ENCODE measurements around the gene GDE1. TPM values are rescaled to one million over a fixed set of nuclear protein-coding genes. Genes with fewer than 3 reads are reported as not detected.

GDE1 gene
- total RNA-seq, 4 donors from 2014 or later = 41.7 to 65.0 (median 58.6) TPM

DNA sequence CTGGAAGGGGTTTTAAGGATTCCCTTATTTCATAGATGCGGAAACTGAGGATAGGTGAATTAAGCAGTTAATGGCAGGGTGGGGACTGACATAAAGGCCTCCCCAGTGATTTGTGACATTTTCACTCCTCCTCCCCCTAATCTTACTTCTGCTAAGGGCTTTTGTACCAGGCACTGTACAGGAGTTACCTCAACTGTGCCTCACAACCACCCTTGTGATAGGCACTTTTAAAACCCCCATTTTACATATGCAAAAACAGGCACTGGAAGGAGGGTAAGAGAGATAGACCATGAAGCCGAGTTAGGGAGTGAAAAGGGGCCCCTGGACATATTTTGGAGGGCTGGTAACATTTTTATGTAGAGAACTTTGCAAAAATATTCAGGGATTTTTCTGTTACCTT is 862 bp upstream of the GDE1 start:
- DNase-seq (ENCODE audit: low spot score in 2 of 2) = no peak
- H3K4me3 ChIP-seq (ENCODE audit: low read depth, poor library complexity, severe bottlenecking) = no peak overlapping the region
- intact Hi-C loops (cut with DNase I; ENCODE audit: low total_unique reads) = no loop called here
- 88 to 94% methylated on average over 2 of the region's 2 CpGs for WGBS, 2 donors
- TF ChIP-seq POLR2A (IDR thresholded peaks at IDR 0.05) = no peak
- TF ChIP-seq, protein P1, sequence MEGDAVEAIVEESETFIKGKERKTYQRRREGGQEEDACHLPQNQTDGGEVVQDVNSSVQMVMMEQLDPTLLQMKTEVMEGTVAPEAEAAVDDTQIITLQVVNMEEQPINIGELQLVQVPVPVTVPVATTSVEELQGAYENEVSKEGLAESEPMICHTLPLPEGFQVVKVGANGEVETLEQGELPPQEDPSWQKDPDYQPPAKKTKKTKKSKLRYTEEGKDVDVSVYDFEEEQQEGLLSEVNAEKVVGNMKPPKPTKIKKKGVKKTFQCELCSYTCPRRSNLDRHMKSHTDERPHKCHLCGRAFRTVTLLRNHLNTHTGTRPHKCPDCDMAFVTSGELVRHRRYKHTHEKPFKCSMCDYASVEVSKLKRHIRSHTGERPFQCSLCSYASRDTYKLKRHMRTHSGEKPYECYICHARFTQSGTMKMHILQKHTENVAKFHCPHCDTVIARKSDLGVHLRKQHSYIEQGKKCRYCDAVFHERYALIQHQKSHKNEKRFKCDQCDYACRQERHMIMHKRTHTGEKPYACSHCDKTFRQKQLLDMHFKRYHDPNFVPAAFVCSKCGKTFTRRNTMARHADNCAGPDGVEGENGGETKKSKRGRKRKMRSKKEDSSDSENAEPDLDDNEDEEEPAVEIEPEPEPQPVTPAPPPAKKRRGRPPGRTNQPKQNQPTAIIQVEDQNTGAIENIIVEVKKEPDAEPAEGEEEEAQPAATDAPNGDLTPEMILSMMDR (IDR thresholded peaks at IDR 0.05) = no peak

DNA sequence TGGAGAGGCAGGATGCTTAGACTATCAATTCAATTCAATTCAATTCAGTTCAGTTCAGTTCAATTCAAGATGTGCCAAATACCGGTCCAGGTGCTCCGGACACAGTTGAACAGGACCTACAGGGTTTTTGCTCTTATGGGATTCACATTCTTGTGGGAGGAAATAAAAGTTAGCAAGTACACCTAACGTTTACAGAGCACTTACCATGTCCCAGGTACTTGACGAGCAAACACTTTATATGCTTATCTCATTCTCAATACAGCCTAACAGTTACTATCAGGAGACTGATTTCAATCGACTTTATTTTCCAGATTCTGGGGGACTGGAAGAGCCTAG is 467 bp upstream of the GDE1 start:
- 25 to 38% methylated on average over 5 of the region's 5 CpGs for WGBS, 2 donors
- DNase-seq (ENCODE audit: low spot score in 2 of 2) = no peak

DNA sequence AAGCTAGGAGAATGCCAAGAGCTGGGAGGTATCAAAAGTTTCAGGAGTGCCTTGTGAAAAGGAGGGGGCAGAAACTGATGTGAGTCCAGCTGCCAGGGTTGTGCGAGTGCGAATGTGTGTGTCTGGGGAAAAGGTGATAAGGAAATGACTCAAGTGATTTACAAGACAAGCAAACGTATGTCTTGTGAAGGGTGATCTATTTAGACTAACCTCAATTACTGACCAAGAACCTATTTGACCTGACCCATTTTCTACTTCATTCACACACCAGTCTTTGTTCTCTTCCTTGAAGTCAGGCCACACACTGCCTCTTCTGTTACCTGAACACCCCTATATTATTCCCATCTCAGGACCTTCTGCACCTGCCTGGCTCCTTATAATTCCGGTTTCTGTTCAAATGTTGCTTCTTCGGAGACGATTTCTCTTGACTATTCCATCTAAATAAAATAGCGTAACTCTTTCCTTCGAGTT is 1.0 kb downstream of the GDE1 start:
- WGBS, 2 donors = 7 to 8% methylated on average over 8 of the region's 8 CpGs

More for the DNA sequence above, 467 bp upstream of the GDE1 start:
- no peak overlapping the region for H3K4me3 ChIP-seq (ENCODE audit: low read depth, poor library complexity, severe bottlenecking)
- intact Hi-C loops (cut with DNase I; ENCODE audit: low total_unique reads) = no loop called here
- TF ChIP-seq, protein P1 (IDR thresholded peaks at IDR 0.05) = no peak
- no peak for TF ChIP-seq POLR2A (IDR thresholded peaks at IDR 0.05)

DNA sequence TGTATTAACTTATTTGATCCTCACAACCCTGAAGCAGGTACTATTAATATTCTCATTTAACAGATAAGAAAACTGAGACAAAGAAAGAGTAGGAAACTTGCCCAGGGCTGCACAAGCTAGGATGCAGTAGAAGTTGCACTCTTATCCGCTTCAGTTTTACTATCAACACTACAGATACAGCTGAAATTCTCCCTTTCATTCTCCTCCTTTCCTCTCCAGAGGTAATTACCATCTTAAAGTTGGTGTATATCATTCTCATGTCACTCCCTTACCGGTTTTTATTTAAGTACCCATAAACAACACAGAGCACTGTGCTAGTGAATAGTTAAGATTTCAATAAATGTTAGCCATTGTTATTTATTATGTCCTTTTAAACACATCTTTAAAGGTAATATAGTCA is 3.5 kb downstream of the GDE1 start:
- 60 to 62% methylated on average over 2 of the region's 2 CpGs for WGBS, 2 donors
- TF ChIP-seq, protein P1 (IDR thresholded peaks at IDR 0.05) = no peak
- no peak for TF ChIP-seq POLR2A (IDR thresholded peaks at IDR 0.05)
- intact Hi-C loops (cut with DNase I; ENCODE audit: low total_unique reads) = no loop called here

More for the DNA sequence above, 1.0 kb downstream of the GDE1 start:
- intact Hi-C loops (cut with DNase I; ENCODE audit: low total_unique reads) = no loop called here
- DNase-seq (ENCODE audit: low spot score in 2 of 2) = no peak
- H3K4me3 ChIP-seq (ENCODE audit: low read depth, poor library complexity, severe bottlenecking) = peak overlapping the region; percentile 67
- TF ChIP-seq, protein P1 (IDR thresholded peaks at IDR 0.05) = no peak
- TF ChIP-seq POLR2A (IDR thresholded peaks at IDR 0.05) = no peak

DNA sequence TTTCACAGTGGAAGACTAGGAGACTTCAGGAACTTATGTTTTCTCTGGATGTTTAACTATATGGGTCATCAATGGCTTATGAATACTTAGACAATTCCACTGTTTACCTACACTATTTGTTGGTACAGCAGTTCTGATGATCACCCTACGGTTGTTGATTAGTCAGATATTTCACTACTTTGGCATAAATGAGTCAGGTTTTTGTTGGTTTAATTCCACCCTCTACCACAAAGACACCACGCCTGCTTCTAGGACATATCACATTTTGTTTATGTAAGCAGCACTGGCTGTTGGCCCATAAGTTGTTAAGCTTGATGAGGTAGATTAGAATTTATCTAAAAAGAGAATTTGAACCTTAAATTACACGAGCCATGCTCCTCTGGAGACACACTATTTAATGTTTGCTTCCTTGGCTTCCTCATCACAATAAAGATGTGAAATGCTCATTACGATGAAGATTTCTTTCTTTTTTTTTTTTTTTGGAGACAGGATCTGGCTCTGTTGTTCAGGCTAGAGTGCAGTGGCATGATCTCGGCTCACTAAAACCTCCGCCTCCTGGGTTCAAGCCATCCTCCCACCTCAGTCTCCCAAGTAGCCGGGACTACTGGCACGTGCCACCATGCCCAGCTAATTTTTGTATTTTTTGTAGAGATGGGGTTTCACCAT is 4.3 kb downstream of the GDE1 start:
- intact Hi-C loops (cut with DNase I; ENCODE audit: low total_unique reads) = no loop called here
- H3K4me3 ChIP-seq (ENCODE audit: low read depth, poor library complexity, severe bottlenecking) = no peak overlapping the region
- no peak for TF ChIP-seq POLR2A (IDR thresholded peaks at IDR 0.05)
- TF ChIP-seq, protein P1 (IDR thresholded peaks at IDR 0.05) = no peak
- WGBS, 2 donors = 62 to 75% methylated on average over 8 of the region's 8 CpGs
- DNase-seq (ENCODE audit: low spot score in 2 of 2) = no peak

More for the DNA sequence above, 3.5 kb downstream of the GDE1 start:
- no peak overlapping the region for H3K4me3 ChIP-seq (ENCODE audit: low read depth, poor library complexity, severe bottlenecking)
- DNase-seq (ENCODE audit: low spot score in 2 of 2) = no peak

DNA sequence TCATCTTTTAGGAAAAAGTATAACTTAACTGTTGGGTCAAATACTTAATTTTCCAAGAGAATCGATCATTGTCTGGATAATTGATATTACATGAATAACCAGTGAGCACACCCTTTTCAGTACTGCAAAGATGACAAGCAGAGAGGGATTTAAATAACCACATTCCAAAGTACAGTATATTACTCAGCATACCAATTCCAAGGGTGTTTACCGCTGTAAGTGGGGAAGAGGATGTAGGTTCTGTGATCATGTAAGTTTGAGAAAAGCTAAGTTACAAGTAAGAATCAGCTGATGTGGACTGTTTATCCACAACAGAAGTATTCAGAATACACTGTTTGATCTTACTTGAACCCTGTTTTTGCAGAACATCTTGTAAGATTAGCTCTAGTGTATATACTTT is 6.1 kb downstream of the GDE1 start:
- no peak for TF ChIP-seq POLR2A (IDR thresholded peaks at IDR 0.05)
- TF ChIP-seq, protein P1 (IDR thresholded peaks at IDR 0.05) = no peak
- intact Hi-C loops (cut with DNase I; ENCODE audit: low total_unique reads) = no loop called here
- DNase-seq (ENCODE audit: low spot score in 2 of 2) = no peak
- no peak overlapping the region for H3K4me3 ChIP-seq (ENCODE audit: low read depth, poor library complexity, severe bottlenecking)
- WGBS, 2 donors = 84 to 93% methylated on average over 2 of the region's 2 CpGs

Data from lower leg skin (tissue), 4 donors.